A673 (cell line): ENCODE measurements around the gene SOD2.
"Not testable (repeated sequence)": the region's sequence is repeated elsewhere in the genome, so short reads cannot be mapped to it uniquely, and the experiment has no call there.

Experiments used
- EZH2 ChIP-seq: fragments of 200-600 bp; sonication (generic); IDR thresholded peaks from 2 replicates; pipeline ENCODE4 v1.6.1; 2017; ENCODE audit warnings: borderline replicate concordance, low read depth, mild to moderate bottlenecking, mixed read lengths, antibody characterized with exemption, low read length; ENCODE audit not compliant: poor library complexity, severe bottlenecking
- TF ChIP-seq, protein P1 (sequence below): fragments of 300-800, 200-600 bp; sonication (generic); conservative IDR thresholded peaks from 2 replicates; pipeline ENCODE4 v1.5.1; 2017; ENCODE audit warnings: low read depth, mild to moderate bottlenecking, antibody characterized with exemption, low read length, moderate library complexity, mixed read lengths

DNA sequence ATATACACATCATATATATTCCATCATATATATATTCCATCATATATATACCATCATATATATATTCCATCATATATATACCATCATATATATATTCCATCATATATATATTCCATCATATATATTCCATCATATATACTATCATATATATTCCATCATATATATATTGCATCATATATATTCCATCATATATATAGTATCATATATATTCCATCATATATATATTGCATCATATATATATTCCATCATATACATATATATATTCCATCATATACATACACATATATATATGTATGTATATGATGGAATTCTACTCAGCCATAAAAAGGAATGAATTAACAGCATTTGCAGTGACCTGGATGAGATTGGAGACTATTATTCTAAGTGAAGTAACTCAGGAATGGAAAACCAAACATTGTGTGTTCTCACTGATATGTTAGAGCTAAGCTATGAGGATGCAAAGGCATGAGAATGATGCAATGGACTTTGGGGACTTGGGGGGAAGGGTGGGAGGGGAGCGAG, 29.6 kb downstream of the SOD2 start:
- TF ChIP-seq, protein P1, sequence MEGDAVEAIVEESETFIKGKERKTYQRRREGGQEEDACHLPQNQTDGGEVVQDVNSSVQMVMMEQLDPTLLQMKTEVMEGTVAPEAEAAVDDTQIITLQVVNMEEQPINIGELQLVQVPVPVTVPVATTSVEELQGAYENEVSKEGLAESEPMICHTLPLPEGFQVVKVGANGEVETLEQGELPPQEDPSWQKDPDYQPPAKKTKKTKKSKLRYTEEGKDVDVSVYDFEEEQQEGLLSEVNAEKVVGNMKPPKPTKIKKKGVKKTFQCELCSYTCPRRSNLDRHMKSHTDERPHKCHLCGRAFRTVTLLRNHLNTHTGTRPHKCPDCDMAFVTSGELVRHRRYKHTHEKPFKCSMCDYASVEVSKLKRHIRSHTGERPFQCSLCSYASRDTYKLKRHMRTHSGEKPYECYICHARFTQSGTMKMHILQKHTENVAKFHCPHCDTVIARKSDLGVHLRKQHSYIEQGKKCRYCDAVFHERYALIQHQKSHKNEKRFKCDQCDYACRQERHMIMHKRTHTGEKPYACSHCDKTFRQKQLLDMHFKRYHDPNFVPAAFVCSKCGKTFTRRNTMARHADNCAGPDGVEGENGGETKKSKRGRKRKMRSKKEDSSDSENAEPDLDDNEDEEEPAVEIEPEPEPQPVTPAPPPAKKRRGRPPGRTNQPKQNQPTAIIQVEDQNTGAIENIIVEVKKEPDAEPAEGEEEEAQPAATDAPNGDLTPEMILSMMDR, result not testable (repeated sequence)
- TF ChIP-seq EZH2, result not testable (repeated sequence)
